Measurements from ENCODE around the gene SAXO2.
A peak's percentile ranks its signal among the peaks of the same experiment; 100 is the strongest.
"Not testable (repeated sequence)": the region's sequence is repeated elsewhere in the genome, so short reads cannot be mapped to it uniquely, and the experiment has no call there.

Gene SAXO2

DNA sequence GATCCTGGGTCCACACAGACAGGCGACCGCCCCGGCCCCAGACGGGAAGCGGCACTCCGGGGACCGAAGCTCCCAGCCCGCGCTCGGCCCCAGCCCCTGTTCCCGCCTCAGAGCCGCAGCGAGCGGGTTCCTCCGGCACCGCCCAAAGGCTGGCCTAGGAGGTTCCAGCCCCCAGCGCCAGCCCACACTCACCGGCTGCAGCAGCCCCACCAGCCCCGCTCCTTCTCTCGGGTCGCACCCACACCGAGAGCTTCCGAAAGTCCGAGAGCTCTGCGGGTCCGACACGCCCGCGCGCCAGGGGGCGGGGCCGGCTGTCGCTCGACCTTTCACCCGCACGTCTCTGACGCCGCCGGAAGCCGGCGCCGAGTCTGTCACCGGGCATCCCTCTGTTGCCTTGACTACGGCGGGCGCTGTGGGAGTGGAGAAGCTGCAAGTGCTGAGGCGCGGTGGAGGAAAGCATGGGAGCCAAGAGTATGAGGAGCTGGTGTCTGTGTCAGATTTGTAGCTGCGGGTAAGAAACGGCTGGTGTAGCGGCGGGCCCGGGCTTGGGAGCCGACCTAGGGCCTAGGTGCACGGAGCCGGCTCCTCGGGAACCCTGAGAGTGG is at the start of gene SAXO2, which contains the start of gene EFL1:
SAXO2 (plus strand) TSS at position 397 of the 605 bp plus-strand sequence; CDS start at position 459, 62 bp downstream.
EFL1 (minus strand) TSS at position 313 of the 605 bp plus-strand sequence. CDS start 956 bp downstream, outside the sequence.
- no peak for TF ChIP-seq CTCF (IDR thresholded peaks at IDR 0.05; ENCODE audit: control insufficient read depth, insufficient read depth, low read depth, low read length, missing control alignments)
- H3K4me3 ChIP-seq (ENCODE audit: control insufficient read depth, low read depth, low read length) = peak within 1 kb of the TSS; percentile 88
- peak; percentile 28 for DNase-seq (ENCODE audit: low read depth)

- not testable (repeated sequence) for H3K4me3 ChIP-seq (ENCODE audit: control insufficient read depth, low read depth, low read length); DNase-seq (ENCODE audit: low read depth)
These were observed 46.5 kb upstream of the SAXO2 start for GRCh38 chr15:82216092-82216491.

- TF ChIP-seq CTCF (IDR thresholded peaks at IDR 0.05; ENCODE audit: control insufficient read depth, insufficient read depth, low read depth, low read length, missing control alignments) = peak; percentile 32
- H3K4me3 ChIP-seq (ENCODE audit: control insufficient read depth, low read depth, low read length); DNase-seq (ENCODE audit: low read depth): not testable (repeated sequence)
These were observed 41.1 kb upstream of the SAXO2 start for GRCh38 chr15:82221535-82221934.

- TF ChIP-seq CTCF (IDR thresholded peaks at IDR 0.05; ENCODE audit: control insufficient read depth, insufficient read depth, low read depth, low read length, missing control alignments) = no peak
- DNase-seq (ENCODE audit: low read depth) = no peak
- H3K4me3 ChIP-seq (ENCODE audit: control insufficient read depth, low read depth, low read length) = no peak overlapping the region
These were observed 33.9 kb upstream of the SAXO2 start for GRCh38 chr15:82228750-82229149.

GRCh38 chr15:82231233-82231632 is 31.4 kb upstream of the SAXO2 start:
- no peak for TF ChIP-seq CTCF (IDR thresholded peaks at IDR 0.05; ENCODE audit: control insufficient read depth, insufficient read depth, low read depth, low read length, missing control alignments)
- DNase-seq (ENCODE audit: low read depth) = no peak
- H3K4me3 ChIP-seq (ENCODE audit: control insufficient read depth, low read depth, low read length) = no peak overlapping the region

DNA sequence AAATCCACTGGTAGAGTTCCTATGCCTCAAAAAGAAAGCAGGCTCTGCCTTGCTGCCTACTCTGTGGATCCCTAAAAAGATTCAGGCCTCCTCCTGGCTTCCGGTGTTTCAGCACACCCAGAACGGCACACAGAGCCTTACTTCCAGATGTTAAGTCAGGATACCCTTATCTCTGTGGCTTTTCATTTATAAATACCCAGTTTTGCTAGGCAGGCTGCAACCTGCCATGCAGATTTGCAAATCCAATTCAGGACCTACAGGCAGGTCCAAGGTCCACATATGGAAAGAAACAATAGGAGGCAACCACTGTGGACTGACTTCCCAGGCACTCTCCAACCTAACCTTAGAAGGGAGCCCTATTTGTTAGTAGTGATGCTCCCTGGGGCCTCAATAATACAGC is 30.8 kb upstream of the SAXO2 start:
- no peak for TF ChIP-seq CTCF (IDR thresholded peaks at IDR 0.05; ENCODE audit: control insufficient read depth, insufficient read depth, low read depth, low read length, missing control alignments)
- H3K4me3 ChIP-seq (ENCODE audit: control insufficient read depth, low read depth, low read length) = no peak overlapping the region
- DNase-seq (ENCODE audit: low read depth) = no peak

DNA sequence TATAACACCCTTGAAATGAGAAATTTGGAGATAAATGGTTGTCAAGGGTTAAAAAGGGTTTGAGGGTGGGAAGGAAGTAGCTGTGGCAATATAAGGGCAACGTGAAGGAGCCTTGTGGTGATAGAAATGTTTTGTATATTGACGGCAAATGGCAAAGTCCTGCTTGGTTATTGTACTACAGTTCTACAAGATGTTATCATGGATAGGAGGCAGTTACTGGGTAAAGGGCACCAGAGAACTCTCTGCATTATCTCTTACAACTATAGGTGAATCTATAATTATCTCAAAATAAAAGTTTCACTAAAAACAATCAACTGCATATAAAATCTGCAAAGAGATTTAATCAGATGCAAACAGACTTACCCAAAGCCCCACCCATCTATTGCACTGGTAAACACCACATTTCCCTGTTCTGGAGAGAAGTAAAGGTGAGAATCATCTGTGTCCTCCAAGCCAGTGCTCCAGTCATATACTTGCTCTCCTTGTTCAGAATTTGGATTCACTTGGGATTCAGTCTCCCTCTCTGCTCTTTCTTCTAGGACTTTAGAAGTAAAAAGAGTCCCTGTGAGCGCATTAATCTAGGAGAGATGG is 24.6 kb upstream of the SAXO2 start:
- not testable (repeated sequence) for H3K4me3 ChIP-seq (ENCODE audit: control insufficient read depth, low read depth, low read length); DNase-seq (ENCODE audit: low read depth)
